ENCODE data around the gene RNF214. TPM values are rescaled to one million over a fixed set of nuclear protein-coding genes. Genes with fewer than 3 reads are reported as not detected.

The RNF214 gene
- total RNA-seq, 2 donors from 2014 or later, result 14.6 to 21.8 TPM

- no peak overlapping the region for H3K27ac ChIP-seq
- peaks cover 0 to under 1% of the 10 kb centered on the region in 2 donors for H3K4me1 ChIP-seq (ENCODE audit: control insufficient read depth in 1 of 2, low read depth in 2 of 2)
- H3K9me3 ChIP-seq, result no peaks in the 10 kb centered on the region
- ATAC-seq (ENCODE audit: insufficient number of reproducible peaks, low FRiP score, low read depth) (no peak), DNase-seq (ENCODE audit: low spot score) (no peak)
- peaks cover 15% of the 10 kb centered on the region for H3K36me3 ChIP-seq
- no peaks in the 10 kb centered on the region for H3K27me3 ChIP-seq (replicated peaks; ENCODE audit: insufficient read depth)
- no peak overlapping the region for H3K4me3 ChIP-seq
- no peak for TF ChIP-seq CTCF (IDR thresholded peaks at IDR 0.05)
Measured at GRCh38 chr11:117239295-117239694, 6.8 kb downstream of the RNF214 start.

GRCh38 chr11:117248341-117248740, 15.9 kb downstream of the RNF214 start:
- TF ChIP-seq CTCF (IDR thresholded peaks at IDR 0.05), result no peak
- DNase-seq (ENCODE audit: low spot score), result no peak
- peaks cover 53% of the 10 kb centered on the region for H3K36me3 ChIP-seq

GRCh38 chr11:117249571-117249970, 17.1 kb downstream of the RNF214 start:
- Histone ChIP-seq H3K36me3 (peaks cover 51% of the 10 kb centered on the region), H3K27me3 (replicated peaks; ENCODE audit: insufficient read depth) (no peaks in the 10 kb centered on the region), H3K4me3 (no peak overlapping the region), H3K9me3 (no peaks in the 10 kb centered on the region), H3K4me1 (ENCODE audit: control insufficient read depth in 1 of 2, low read depth in 2 of 2) (no peaks in the 10 kb centered on the region), H3K27ac (no peak overlapping the region)
- DNase-seq (ENCODE audit: low spot score), result no peak
- no peak for ATAC-seq (ENCODE audit: insufficient number of reproducible peaks, low FRiP score, low read depth)
- no peak for TF ChIP-seq CTCF (IDR thresholded peaks at IDR 0.05)

More at GRCh38 chr11:117248341-117248740, 15.9 kb downstream of the RNF214 start:
- no peaks in the 10 kb centered on the region for H3K27me3 ChIP-seq (replicated peaks; ENCODE audit: insufficient read depth)
- H3K4me3 ChIP-seq, result no peak overlapping the region
- H3K4me1 ChIP-seq (ENCODE audit: control insufficient read depth in 1 of 2, low read depth in 2 of 2), result no peaks in the 10 kb centered on the region
- H3K27ac ChIP-seq, result no peak overlapping the region
- H3K9me3 ChIP-seq, result no peaks in the 10 kb centered on the region
- no peak for ATAC-seq (ENCODE audit: insufficient number of reproducible peaks, low FRiP score, low read depth)

GRCh38 chr11:117251506-117251905, 19.0 kb downstream of the RNF214 start:
- no peak for TF ChIP-seq CTCF (IDR thresholded peaks at IDR 0.05)
- ATAC-seq (ENCODE audit: insufficient number of reproducible peaks, low FRiP score, low read depth), result no peak
- H3K36me3 ChIP-seq, result peaks cover 33% of the 10 kb centered on the region

DNA sequence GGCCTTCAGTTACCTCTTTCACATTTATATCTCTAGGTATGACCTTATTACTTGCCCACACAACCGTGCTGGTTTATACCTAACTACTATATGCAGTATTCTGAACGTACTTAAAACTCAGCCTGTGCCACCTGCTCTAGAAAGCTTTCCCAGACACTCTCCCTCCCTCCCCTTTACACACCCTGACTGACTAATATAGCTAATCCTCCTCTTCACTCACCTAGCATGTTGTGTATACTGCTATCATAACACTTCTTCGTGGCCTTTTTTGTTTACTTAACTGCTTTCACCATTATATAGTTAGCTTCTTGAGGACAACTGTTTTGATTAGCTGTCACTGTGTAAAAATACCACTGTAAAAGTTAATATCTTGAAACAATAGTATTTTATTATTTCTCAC, 23.5 kb downstream of the RNF214 start:
- H3K9me3 ChIP-seq, result no peaks in the 10 kb centered on the region
- H3K4me1 ChIP-seq (ENCODE audit: control insufficient read depth in 1 of 2, low read depth in 2 of 2), result no peaks in the 10 kb centered on the region
- ATAC-seq (ENCODE audit: insufficient number of reproducible peaks, low FRiP score, low read depth) (no peak), DNase-seq (ENCODE audit: low spot score) (no peak)
- no peak overlapping the region for H3K27ac ChIP-seq
- H3K27me3 ChIP-seq (replicated peaks; ENCODE audit: insufficient read depth), result no peaks in the 10 kb centered on the region
- TF ChIP-seq CTCF (IDR thresholded peaks at IDR 0.05), result no peak
- no peak overlapping the region for H3K4me3 ChIP-seq
- H3K36me3 ChIP-seq, result peaks cover 13% of the 10 kb centered on the region

More at GRCh38 chr11:117251506-117251905, 19.0 kb downstream of the RNF214 start:
- Histone ChIP-seq H3K9me3 (no peaks in the 10 kb centered on the region), H3K4me1 (ENCODE audit: control insufficient read depth in 1 of 2, low read depth in 2 of 2) (no peaks in the 10 kb centered on the region), H3K4me3 (no peak overlapping the region), H3K27me3 (replicated peaks; ENCODE audit: insufficient read depth) (no peaks in the 10 kb centered on the region), H3K27ac (no peak overlapping the region)
- DNase-seq (ENCODE audit: low spot score), result no peak
